ENCODE measurements around the gene SPO11.

DNA sequence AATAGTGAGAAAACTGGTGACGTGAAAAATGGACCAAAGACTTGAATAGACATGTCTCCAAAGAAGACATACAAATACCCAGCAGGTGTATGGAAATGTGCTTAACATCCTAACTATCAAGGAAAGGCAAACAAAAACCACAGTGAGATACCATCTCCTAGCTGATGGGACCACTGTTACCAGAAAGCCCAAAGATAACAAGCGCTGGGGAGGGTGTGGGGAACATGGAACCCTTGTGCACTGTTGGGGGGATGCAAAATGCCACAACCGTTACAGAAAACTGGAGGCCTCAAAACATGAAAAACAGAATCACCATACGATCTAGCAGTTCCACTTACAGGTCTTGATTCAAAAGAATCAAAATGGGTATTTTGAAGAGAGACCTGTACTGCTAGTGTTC is 41.8 kb downstream of the SPO11 start:
- TF ChIP-seq POLR2A (IDR thresholded peaks at IDR 0.05; ENCODE audit: extremely low read depth, insufficient read length) (no peak), CTCF (IDR thresholded peaks at IDR 0.05; ENCODE audit: low read depth, low read length) (no peak), MYC (IDR thresholded peaks at IDR 0.05; ENCODE audit: low read depth, low read length) (no peak)
